Calu3 (cell line): Measurements from ENCODE around the gene RAD51B. TPM values are rescaled to one million over a fixed set of nuclear protein-coding genes. Genes with fewer than 3 reads are reported as not detected.

Experiments used
- Bru-seq: library from RNA; stranded (reverse); fragments of 400-500 nt; gene quantifications from one replicate; lab custom pipeline; 2021; lab: Mats Ljungman, UMichigan
- BruChase-seq, 2 experiments: library from RNA; stranded (reverse); fragments of 400-500 nt; gene quantifications; one replicate each; lab custom pipeline; 2021; lab: Mats Ljungman, UMichigan
- BruUV-seq: library from RNA; stranded (reverse); fragments of 400-500 nt; replicated peaks from 2 replicates; lab custom pipeline; 2021; lab: Mats Ljungman, UMichigan
- CTCF ChIA-PET: fragments of 300-600 bp; sonication (Branson Sonifier 250); formaldehyde crosslinking; loops from one replicate; lab custom pipeline; 2022; ENCODE audit warnings: antibody characterized with exemption; lab: Charles Lee
- DNase-seq: peaks from one replicate; pipeline ENCODE4 v3.0.0; 2022
- H3K27ac Mint-ChIP-seq: one replicate; pipeline ENCODE4 v1.8.0; 2022; ENCODE audit warnings: mixed read lengths; ENCODE audit not compliant: unreplicated experiment
- H3K27me3 Mint-ChIP-seq: one replicate; pipeline ENCODE4 v1.8.0; 2022; ENCODE audit warnings: mixed read lengths; ENCODE audit not compliant: unreplicated experiment
- H3K36me3 Mint-ChIP-seq: one replicate; pipeline ENCODE4 v1.8.0; 2022; ENCODE audit warnings: mild to moderate bottlenecking, moderate library complexity, mixed read lengths; ENCODE audit not compliant: insufficient read depth, unreplicated experiment
- H3K4me1 Mint-ChIP-seq: one replicate; pipeline ENCODE4 v1.8.0; 2022; ENCODE audit warnings: mild to moderate bottlenecking, low read depth, mixed read lengths; ENCODE audit not compliant: unreplicated experiment
- H3K4me3 Mint-ChIP-seq: one replicate; pipeline ENCODE4 v1.8.0; 2022; ENCODE audit warnings: mild to moderate bottlenecking, low read depth, moderate library complexity, mixed read lengths; ENCODE audit not compliant: unreplicated experiment
- H3K9me3 Mint-ChIP-seq: one replicate; pipeline ENCODE4 v1.8.0; 2022; ENCODE audit warnings: low read depth, mixed read lengths; ENCODE audit not compliant: unreplicated experiment
- intact Hi-C: fragments of 100-400 bp; cut with micrococcal nuclease; formaldehyde crosslinking; loops from one replicate; pipeline ENCODE4 v1.10.0; 2022; ENCODE audit not compliant: unreplicated experiment
- long read RNA-seq: library from polyadenylated mRNA; stranded (forward); transcript quantifications from one replicate; pipeline ENCODE4 v2.0.0, GENCODE V29; 2022
- total RNA-seq: library from RNA; stranded (reverse); gene quantifications from 2 replicates; pipeline ENCODE4 v1.2.3, GENCODE V29; 2022
- TF ChIP-seq, protein P1 (sequence below): fragments of 200-600 bp; IDR thresholded peaks from one replicate; pipeline ENCODE4 v1.8.0; 2022; ENCODE audit warnings: antibody characterized with exemption; ENCODE audit not compliant: unreplicated experiment

Gene RAD51B
- total RNA-seq = 24.7 and 33.0 TPM in 2 replicates
- percentile 59 among the genes with signal in this experiment for Bru-seq, nascent RNA
- BruChase-seq, experiment 1, labeled RNA remaining after a 6-hour chase = percentile 70 among the genes with signal in this experiment
- BruChase-seq, experiment 2, labeled RNA remaining after a 2-hour chase = percentile 71 among the genes with signal in this experiment
- long read RNA-seq, partial matches to known transcripts = 0 of 5 reads
- long read RNA-seq, other reads (novel, unspliced or antisense) = 4 of 5 reads

DNA sequence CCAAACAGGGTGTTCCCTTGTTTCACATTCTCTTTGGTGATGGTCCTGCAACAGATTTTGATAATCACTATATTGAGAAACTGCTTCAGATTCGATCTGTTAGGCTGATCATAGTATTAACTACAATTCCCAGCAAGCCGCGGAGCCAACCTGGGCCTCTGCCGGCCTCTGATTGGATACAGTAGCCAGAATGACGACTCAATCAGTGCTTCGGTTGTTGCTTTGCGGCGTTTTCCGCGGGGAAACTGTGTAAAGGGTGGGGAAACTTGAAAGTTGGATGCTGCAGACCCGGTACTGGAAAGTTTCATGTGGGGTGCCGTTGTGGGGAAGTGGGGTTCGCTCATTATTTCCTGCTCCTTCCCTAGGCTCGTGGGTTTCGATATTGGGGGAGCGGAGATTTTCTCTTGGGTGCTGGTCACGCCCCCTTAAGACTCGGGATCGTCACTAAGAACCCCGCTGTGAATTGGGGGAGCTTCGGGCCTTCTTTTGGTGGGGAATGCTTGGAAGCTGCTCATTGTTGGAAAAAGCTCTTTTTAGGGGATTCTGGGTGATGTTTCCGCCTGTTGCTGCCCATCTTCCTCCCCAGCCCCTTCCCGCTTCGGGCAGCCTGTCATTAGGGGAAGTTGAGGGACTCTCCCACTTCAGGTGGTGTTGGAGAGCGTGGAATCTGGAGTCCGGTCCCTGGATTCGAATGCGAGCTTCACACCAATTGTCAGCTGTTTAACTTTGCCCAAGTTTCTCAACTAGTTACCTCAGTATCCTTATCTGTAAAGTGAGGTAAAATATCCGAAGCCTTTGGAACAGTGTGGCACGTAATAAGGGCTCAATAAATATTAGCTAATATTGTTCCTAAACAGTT, at the start of gene RAD51B:
TSS of gene RAD51B (plus strand) at position 217 of the 859 bp plus-strand sequence.
- CTCF ChIA-PET = interaction anchor here (0.6 kb wide), 1 partner anchor 1288 kb away, joined by 3 read pairs; no protein-coding TSS in a partner anchor
- BruUV-seq = no TSS peak
- DNase-seq = peak; percentile 84
- intact Hi-C loops = no loop called here
- TF ChIP-seq, protein P1, sequence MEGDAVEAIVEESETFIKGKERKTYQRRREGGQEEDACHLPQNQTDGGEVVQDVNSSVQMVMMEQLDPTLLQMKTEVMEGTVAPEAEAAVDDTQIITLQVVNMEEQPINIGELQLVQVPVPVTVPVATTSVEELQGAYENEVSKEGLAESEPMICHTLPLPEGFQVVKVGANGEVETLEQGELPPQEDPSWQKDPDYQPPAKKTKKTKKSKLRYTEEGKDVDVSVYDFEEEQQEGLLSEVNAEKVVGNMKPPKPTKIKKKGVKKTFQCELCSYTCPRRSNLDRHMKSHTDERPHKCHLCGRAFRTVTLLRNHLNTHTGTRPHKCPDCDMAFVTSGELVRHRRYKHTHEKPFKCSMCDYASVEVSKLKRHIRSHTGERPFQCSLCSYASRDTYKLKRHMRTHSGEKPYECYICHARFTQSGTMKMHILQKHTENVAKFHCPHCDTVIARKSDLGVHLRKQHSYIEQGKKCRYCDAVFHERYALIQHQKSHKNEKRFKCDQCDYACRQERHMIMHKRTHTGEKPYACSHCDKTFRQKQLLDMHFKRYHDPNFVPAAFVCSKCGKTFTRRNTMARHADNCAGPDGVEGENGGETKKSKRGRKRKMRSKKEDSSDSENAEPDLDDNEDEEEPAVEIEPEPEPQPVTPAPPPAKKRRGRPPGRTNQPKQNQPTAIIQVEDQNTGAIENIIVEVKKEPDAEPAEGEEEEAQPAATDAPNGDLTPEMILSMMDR = no peak
- Mint-ChIP-seq H3K4me3 (peak within 1 kb of the TSS; percentile 83), H3K9me3 (no peaks in the 10 kb centered on the region), H3K4me1 (peaks cover 16% of the 10 kb centered on the region), H3K36me3 (peaks cover 42% of the 10 kb centered on the region), H3K27ac (peak within 1 kb of the TSS; percentile 71), H3K27me3 (no peaks in the 10 kb centered on the region)

GRCh38 chr14:67773844-67774377, 45.7 kb upstream of the RAD51B start:
- Mint-ChIP-seq H3K4me3 (no peak overlapping the region), H3K27me3 (no peaks in the 10 kb centered on the region), H3K27ac (no peak overlapping the region), H3K9me3 (no peaks in the 10 kb centered on the region), H3K4me1 (no peaks in the 10 kb centered on the region), H3K36me3 (peaks cover 7% of the 10 kb centered on the region)
- TF ChIP-seq, protein P1 = no peak
- CTCF ChIA-PET = no interaction called here
- no TSS peak for BruUV-seq
- intact Hi-C loops = no loop called here
- no peak for DNase-seq

- H3K4me3 Mint-ChIP-seq = no peak overlapping the region
- TF ChIP-seq, protein P1 = no peak
- no peaks in the 10 kb centered on the region for H3K9me3 Mint-ChIP-seq
- H3K4me1 Mint-ChIP-seq = no peaks in the 10 kb centered on the region
- H3K27me3 Mint-ChIP-seq = no peaks in the 10 kb centered on the region
- H3K36me3 Mint-ChIP-seq = peaks cover 13% of the 10 kb centered on the region
- intact Hi-C loops = no loop called here
- CTCF ChIA-PET = no interaction called here
- DNase-seq = no peak
- H3K27ac Mint-ChIP-seq = no peak overlapping the region
- no TSS peak for BruUV-seq
Observed at GRCh38 chr14:67776653-67777322, 42.8 kb upstream of the RAD51B start.

DNA sequence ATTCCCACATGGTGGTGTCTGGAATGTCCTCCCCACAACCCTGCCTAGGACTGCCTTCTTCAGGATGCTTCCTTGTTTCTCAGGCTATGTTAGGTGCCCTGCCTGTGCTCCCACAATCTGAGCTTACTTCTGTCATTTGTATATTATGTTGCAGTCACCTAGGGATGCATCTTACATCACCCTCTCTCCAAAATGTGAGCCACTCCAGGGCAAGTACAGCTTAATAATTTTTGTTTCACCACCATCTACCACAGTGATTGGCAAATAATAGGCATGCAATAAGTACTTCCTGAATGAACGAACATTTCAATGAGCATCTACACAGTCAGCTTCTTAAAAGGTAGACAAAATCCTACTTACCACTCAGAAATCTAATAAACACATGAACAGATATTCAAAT, 40.8 kb upstream of the RAD51B start:
- CTCF ChIA-PET = no interaction called here
- H3K27me3 Mint-ChIP-seq = no peaks in the 10 kb centered on the region
- no peaks in the 10 kb centered on the region for H3K4me1 Mint-ChIP-seq
- DNase-seq = no peak
- TF ChIP-seq, protein P1 = no peak
- BruUV-seq = no TSS peak
- peaks cover 13% of the 10 kb centered on the region for H3K36me3 Mint-ChIP-seq
- no peak overlapping the region for H3K27ac Mint-ChIP-seq
- H3K4me3 Mint-ChIP-seq = no peak overlapping the region
- intact Hi-C loops = no loop called here
- no peaks in the 10 kb centered on the region for H3K9me3 Mint-ChIP-seq
